CD4-positive, alpha-beta T cell (primary cell): Measurements from ENCODE around the gene FRMD4B. TPM values are rescaled to one million over a fixed set of nuclear protein-coding genes. Genes with fewer than 3 reads are reported as not detected.
A peak's percentile ranks its signal among the peaks of the same experiment; 100 is the strongest.

Source experiments
- ATAC-seq: fragments of 200-7000 bp; cut with Tn5 transposase; one replicate; pipeline ENCODE4 v1.10.0; 2022; ENCODE audit warnings: mild to moderate bottlenecking; ENCODE audit not compliant: poor library complexity
- CTCF ChIA-PET: fragments of 350-600 bp; sonication (Branson Sonifier 250); formaldehyde crosslinking; loops from one replicate; lab custom pipeline; 2021; ENCODE audit warnings: antibody characterized with exemption, inconsistent platforms; lab: Charles Lee
- POLR2A ChIA-PET: fragments of 350-600 bp; sonication (Branson Sonifier 250); formaldehyde crosslinking; loops from one replicate; lab custom pipeline; 2021; ENCODE audit warnings: antibody characterized with exemption, inconsistent platforms; lab: Charles Lee
- DNase-seq, 14 experiments: peaks; one replicate each; pipeline ENCODE4 v3.0.0-alpha.2; 2013 to 2020; ENCODE audit warnings: mixed read lengths in 2 of 14
- H3K27ac ChIP-seq, 2 donors: one replicate each; pipeline versions ENCODE4 v1.5.1 to v1.7.0; 2013; ENCODE audit warnings: low read length in 2 of 2, low read depth in 1 of 2, mild to moderate bottlenecking in 1 of 2
- H3K27me3 ChIP-seq, 2 experiments: 1 replicate in 1 of 2; 2 replicates in 1 of 2; pipeline versions ENCODE4 v1.6.1 to v1.7.0; 2013; ENCODE audit warnings: low read length in 2 of 2, control low read depth in 1 of 2, mild to moderate bottlenecking in 1 of 2, moderate library complexity in 1 of 2; ENCODE audit not compliant: insufficient read depth in 2 of 2, control insufficient read depth in 1 of 2
- H3K36me3 ChIP-seq: one replicate; pipeline ENCODE4 v1.6.1; 2013; ENCODE audit warnings: low read length, control low read depth; ENCODE audit not compliant: insufficient read depth
- H3K4me1 ChIP-seq: one replicate; pipeline ENCODE4 v1.6.1; 2013; ENCODE audit warnings: low read length, control low read depth; ENCODE audit not compliant: insufficient read depth
- H3K4me3 ChIP-seq: one replicate; pipeline ENCODE4 v1.5.1; 2013; ENCODE audit warnings: mild to moderate bottlenecking, low read length, moderate library complexity
- H3K9me3 ChIP-seq, 2 experiments: 1 replicate in 1 of 2; 2 replicates in 1 of 2; pipeline versions ENCODE4 v1.6.1 to v1.7.0; 2013; ENCODE audit warnings: low read length in 2 of 2, mild to moderate bottlenecking in 2 of 2, control low read depth in 1 of 2, moderate library complexity in 1 of 2; ENCODE audit not compliant: control insufficient read depth in 1 of 2, insufficient read depth in 1 of 2
- H3K27ac Mint-ChIP-seq: one replicate; pipeline ENCODE4 v1.8.0; 2020; ENCODE audit warnings: mixed read lengths
- H3K27me3 Mint-ChIP-seq: one replicate; pipeline ENCODE4 v1.8.0; 2021; ENCODE audit warnings: mixed read lengths
- H3K36me3 Mint-ChIP-seq: one replicate; pipeline ENCODE4 v1.8.0; 2021; ENCODE audit warnings: low read depth, mixed read lengths
- H3K4me1 Mint-ChIP-seq: one replicate; pipeline ENCODE4 v1.8.0; 2021; ENCODE audit warnings: low read depth, mixed read lengths
- H3K4me3 Mint-ChIP-seq: one replicate; pipeline ENCODE4 v1.8.0; 2020; ENCODE audit warnings: mild to moderate bottlenecking, mixed read lengths
- H3K9me3 Mint-ChIP-seq: one replicate; pipeline ENCODE4 v1.8.0; 2020; ENCODE audit warnings: mixed read lengths
- intact Hi-C, 2 experiments: fragments of 100-400 bp; cut with DNase I in 1 of 2; cut with micrococcal nuclease in 1 of 2; formaldehyde crosslinking; loops; one replicate each; pipeline versions ENCODE4 v1.15.1 to v1.9.0; 2023 to 2025; cut with DNase I, micrococcal nuclease
- total RNA-seq, 174 experiments: library from RNA in 2 of 174; stranded (reverse) in 2 of 174; gene quantifications; one replicate each; pipeline ENCODE4 v1.2.3 and lab custom pipeline; 2021 to 2026
- TF ChIP-seq, protein P1 (sequence below): fragments of 200-600 bp; IDR thresholded peaks from one replicate; pipeline ENCODE4 v1.8.0; 2022; ENCODE audit warnings: antibody characterized with exemption, mild to moderate bottlenecking

FRMD4B gene
- total RNA-seq, 2 experiments from 2014 or later: 5.5 to 7.7 TPM

DNA sequence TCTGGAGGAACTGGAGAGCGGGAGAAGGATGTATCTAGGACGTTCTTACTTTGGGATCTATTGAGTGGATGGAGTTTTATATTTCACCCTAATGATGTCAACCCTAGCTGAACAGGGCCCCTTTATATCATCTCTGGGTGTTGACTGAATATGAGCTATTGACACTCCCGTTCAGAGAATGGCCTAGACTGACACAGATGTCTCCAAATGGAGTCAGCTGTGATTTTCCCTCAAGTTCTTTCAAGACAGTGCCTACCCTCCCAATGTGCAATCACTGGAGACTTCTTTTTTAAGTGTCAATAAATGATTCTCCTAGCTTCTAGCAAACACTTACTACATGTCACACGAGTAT lies 63.8 kb downstream of the FRMD4B start:
- TF ChIP-seq, protein P1, sequence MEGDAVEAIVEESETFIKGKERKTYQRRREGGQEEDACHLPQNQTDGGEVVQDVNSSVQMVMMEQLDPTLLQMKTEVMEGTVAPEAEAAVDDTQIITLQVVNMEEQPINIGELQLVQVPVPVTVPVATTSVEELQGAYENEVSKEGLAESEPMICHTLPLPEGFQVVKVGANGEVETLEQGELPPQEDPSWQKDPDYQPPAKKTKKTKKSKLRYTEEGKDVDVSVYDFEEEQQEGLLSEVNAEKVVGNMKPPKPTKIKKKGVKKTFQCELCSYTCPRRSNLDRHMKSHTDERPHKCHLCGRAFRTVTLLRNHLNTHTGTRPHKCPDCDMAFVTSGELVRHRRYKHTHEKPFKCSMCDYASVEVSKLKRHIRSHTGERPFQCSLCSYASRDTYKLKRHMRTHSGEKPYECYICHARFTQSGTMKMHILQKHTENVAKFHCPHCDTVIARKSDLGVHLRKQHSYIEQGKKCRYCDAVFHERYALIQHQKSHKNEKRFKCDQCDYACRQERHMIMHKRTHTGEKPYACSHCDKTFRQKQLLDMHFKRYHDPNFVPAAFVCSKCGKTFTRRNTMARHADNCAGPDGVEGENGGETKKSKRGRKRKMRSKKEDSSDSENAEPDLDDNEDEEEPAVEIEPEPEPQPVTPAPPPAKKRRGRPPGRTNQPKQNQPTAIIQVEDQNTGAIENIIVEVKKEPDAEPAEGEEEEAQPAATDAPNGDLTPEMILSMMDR: no peak
- peaks cover 16% of the 10 kb centered on the region for H3K4me1 Mint-ChIP-seq
- ChIA-PET CTCF (interaction anchor here (3.2 kb wide), 1 partner anchor 16 kb away, joined by 7 read pairs; no protein-coding TSS in a partner anchor), POLR2A (interaction anchor here (0.8 kb wide), 1 partner anchor 66 kb away, joined by 4 read pairs; no protein-coding TSS in a partner anchor)
- H3K4me3 Mint-ChIP-seq: no peak overlapping the region
- intact Hi-C loops: no loop called here
- H3K4me3 ChIP-seq: no peak overlapping the region
- DNase-seq (no peak), ATAC-seq (no peak)
- no peaks in the 10 kb centered on the region for H3K27me3 Mint-ChIP-seq
- H3K36me3 Mint-ChIP-seq: no peaks in the 10 kb centered on the region
- H3K27ac ChIP-seq: no peak overlapping the region
- H3K36me3 ChIP-seq: no peaks in the 10 kb centered on the region
- H3K9me3 ChIP-seq: no peaks in the 10 kb centered on the region
- no peaks in the 10 kb centered on the region for H3K27me3 ChIP-seq
- no peak overlapping the region for H3K27ac Mint-ChIP-seq
- H3K4me1 ChIP-seq: peaks cover 2% of the 10 kb centered on the region
- H3K9me3 Mint-ChIP-seq: no peaks in the 10 kb centered on the region

DNA sequence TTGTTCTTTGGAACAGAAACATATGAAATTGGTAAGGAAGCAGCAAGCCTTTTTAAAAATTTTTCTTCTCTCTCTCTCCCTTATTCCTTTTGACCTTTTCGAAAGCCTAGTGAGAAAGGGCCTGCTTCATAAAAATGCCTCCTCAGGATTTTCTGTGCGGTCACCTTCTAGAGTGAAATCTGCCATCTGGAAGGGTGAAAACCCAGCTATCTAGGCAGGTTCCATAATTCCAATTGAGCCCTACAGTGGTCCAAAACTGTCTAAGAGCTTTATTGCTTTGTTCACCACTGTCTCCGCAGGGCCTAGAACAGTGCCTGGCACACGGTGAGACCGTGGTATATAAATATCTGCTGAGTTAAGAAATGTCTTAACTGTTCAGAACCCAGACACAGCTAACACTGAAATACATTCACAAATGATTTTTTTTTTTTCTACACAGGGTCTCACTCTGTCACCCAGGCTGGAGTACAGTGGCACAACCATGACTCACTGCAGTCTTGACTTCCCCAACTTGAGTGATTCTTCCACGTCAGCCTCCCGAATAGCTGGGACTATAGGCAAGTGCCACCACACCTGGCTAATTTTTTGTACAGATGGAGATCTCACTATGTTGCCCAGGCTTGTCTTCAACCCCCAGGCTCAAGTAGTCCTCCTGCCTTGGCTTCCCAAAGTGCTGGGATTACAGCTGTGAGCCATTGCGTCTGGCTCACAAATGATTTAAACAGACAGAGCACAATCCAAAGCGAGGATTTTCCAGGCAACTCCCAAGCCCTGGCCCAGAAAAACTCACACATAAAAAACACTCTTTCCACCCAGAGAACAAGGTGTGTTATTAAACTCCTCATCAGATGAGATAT lies 64.4 kb downstream of the FRMD4B start:
- Mint-ChIP-seq H3K36me3 (no peaks in the 10 kb centered on the region), H3K4me3 (no peak overlapping the region), H3K27me3 (no peaks in the 10 kb centered on the region), H3K9me3 (no peaks in the 10 kb centered on the region), H3K4me1 (peaks cover 10% of the 10 kb centered on the region), H3K27ac (no peak overlapping the region)
- ChIA-PET POLR2A (interaction anchor here (0.8 kb wide), 1 partner anchor 67 kb away, joined by 4 read pairs; no protein-coding TSS in a partner anchor), CTCF (interaction anchor here (3.2 kb wide), 1 partner anchor 15 kb away, joined by 7 read pairs; no protein-coding TSS in a partner anchor)
- DNase-seq (peak in 2 of 14 experiments; percentile 29 to 46), ATAC-seq (no peak)
- TF ChIP-seq, protein P1: no peak
- H3K36me3 ChIP-seq: no peaks in the 10 kb centered on the region
- H3K4me3 ChIP-seq: no peak overlapping the region
- H3K27ac ChIP-seq: no peak overlapping the region
- intact Hi-C loops: no loop called here
- H3K4me1 ChIP-seq: no peaks in the 10 kb centered on the region
- H3K27me3 ChIP-seq: no peaks in the 10 kb centered on the region
- no peaks in the 10 kb centered on the region for H3K9me3 ChIP-seq

DNA sequence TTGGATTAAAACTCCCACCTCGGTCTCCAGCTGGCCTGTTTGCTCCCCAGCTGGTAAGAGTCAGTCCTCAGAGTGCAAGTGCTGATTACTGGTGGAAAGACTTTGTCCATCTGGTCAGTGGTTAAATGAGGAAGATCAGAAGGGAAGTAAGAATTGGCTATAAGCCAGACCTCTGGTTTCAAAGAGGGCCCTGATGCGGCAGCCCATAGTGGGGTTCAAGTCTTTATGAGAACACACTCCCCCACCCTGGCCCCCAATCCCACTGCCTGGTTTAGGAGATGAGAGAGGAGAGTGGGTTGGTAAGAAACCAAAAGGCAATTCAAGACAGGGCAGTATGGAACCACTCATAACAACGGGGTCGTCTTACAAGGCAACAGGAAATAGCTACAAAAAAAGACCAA lies 65.0 kb downstream of the FRMD4B start:
- DNase-seq (peak in 2 of 14 experiments; percentile 28 to 42), ATAC-seq (no peak)
- ChIA-PET POLR2A (no interaction called here), CTCF (interaction anchor here (3.2 kb wide), 1 partner anchor 14 kb away, joined by 7 read pairs; no protein-coding TSS in a partner anchor)
- H3K4me3 Mint-ChIP-seq: no peak overlapping the region
- no peaks in the 10 kb centered on the region for H3K36me3 ChIP-seq
- intact Hi-C loops: no loop called here
- H3K4me1 ChIP-seq: no peaks in the 10 kb centered on the region
- H3K27ac Mint-ChIP-seq: no peak overlapping the region
- no peaks in the 10 kb centered on the region for H3K9me3 Mint-ChIP-seq
- TF ChIP-seq, protein P1: no peak
- H3K4me3 ChIP-seq: no peak overlapping the region
- no peaks in the 10 kb centered on the region for H3K9me3 ChIP-seq
- H3K36me3 Mint-ChIP-seq: no peaks in the 10 kb centered on the region
- H3K27me3 ChIP-seq: no peaks in the 10 kb centered on the region
- peaks cover 6% of the 10 kb centered on the region for H3K4me1 Mint-ChIP-seq
- no peak overlapping the region for H3K27ac ChIP-seq
- no peaks in the 10 kb centered on the region for H3K27me3 Mint-ChIP-seq
